Measurements from ENCODE around the gene PC. TPM values are rescaled to one million over a fixed set of nuclear protein-coding genes. Genes with fewer than 3 reads are reported as not detected.
A peak's percentile ranks its signal among the peaks of the same experiment; 100 is the strongest.

The PC gene
- total RNA-seq, 6 donors from 2014 or later: 5.0 to 49.9 (median 20.9) TPM

DNA sequence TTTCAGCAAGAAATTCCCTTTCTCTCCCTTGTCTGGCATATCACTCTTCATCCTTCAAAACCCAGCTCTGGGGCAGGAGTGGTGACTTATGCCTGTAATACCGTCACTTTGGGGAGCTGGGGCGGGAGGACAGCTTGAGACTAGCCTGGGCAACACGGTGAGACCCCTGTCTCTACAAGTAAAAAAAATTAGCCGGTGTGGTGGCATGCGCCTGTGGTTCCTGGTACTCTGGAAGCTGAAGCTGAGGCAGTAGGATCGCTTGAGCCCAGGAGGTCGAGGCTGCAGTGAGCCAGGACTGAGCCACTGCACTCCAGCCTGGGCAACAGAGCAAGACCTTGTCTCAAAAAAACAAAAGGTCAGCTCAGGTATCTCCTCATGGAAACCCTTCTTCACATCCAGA lies 116.3 kb downstream of the PC start:
- Histone ChIP-seq H3K4me3 (peak overlapping the region; percentile 74 to 97 (median 86)), H3K27ac (peak overlapping the region in 3 of 4 donors; percentile 94 to 99 (median 99)), H3K9me3 (no peaks in the 10 kb centered on the region), H3K36me3 (peaks cover 0 to 33% (median 13%) of the 10 kb centered on the region in 4 donors), H3K4me1 (peaks cover 19 to 41% (median 31%) of the 10 kb centered on the region in 4 donors), H3K27me3 (no peaks in the 10 kb centered on the region)
- no peak for DNase-seq
- no peak for TF ChIP-seq POLR2A (IDR thresholded peaks at IDR 0.05)
- no peak for TF ChIP-seq EP300 (IDR thresholded peaks at IDR 0.05)
- no peak for TF ChIP-seq POLR2AphosphoS5 (IDR thresholded peaks at IDR 0.05)
- TF ChIP-seq, protein P1, sequence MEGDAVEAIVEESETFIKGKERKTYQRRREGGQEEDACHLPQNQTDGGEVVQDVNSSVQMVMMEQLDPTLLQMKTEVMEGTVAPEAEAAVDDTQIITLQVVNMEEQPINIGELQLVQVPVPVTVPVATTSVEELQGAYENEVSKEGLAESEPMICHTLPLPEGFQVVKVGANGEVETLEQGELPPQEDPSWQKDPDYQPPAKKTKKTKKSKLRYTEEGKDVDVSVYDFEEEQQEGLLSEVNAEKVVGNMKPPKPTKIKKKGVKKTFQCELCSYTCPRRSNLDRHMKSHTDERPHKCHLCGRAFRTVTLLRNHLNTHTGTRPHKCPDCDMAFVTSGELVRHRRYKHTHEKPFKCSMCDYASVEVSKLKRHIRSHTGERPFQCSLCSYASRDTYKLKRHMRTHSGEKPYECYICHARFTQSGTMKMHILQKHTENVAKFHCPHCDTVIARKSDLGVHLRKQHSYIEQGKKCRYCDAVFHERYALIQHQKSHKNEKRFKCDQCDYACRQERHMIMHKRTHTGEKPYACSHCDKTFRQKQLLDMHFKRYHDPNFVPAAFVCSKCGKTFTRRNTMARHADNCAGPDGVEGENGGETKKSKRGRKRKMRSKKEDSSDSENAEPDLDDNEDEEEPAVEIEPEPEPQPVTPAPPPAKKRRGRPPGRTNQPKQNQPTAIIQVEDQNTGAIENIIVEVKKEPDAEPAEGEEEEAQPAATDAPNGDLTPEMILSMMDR (IDR thresholded peaks at IDR 0.05): no peak
- 88 to 89% methylated on average over 7 of the region's 7 CpGs for WGBS, 2 donors
- ATAC-seq (ENCODE audit: low FRiP score in 2 of 2): no peak

DNA sequence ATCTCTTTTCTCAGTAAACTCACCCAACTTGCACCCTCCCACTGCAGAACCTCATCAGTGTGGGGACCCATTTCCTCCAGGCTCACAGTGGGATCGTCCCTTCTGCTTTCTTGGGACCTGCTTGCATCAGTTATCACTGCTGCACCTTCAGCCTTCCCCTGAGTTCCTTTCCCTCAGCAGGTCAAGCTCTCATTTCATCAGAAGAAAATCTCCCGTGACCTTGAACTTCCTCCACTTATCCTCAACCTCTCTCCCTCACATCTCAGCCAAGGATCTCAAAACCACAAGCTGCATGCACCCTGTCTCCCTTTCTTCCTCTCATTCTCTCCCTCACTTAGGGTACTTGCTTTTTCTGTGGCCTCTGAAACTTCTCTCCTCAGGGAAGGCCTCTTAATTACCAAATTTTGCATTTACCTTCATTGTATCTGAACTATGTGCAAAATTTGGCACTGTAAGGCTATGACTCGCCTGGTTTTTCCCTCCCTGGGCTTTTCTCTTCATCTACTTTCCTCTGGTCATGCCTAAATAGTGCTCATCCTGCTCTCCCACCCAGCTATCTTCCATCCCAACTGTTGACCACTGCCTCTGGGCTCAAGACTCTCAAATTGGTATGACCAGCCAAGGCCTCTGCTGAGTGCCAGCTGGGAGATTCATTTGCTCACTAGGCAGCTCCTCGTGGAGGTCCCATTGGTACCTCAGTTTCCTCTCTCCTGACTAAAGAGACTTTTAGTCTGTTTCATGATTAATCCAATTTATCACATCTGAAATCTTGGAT lies 117.7 kb downstream of the PC start:
- H3K36me3 ChIP-seq: peaks cover 0 to 20% (median 3%) of the 10 kb centered on the region in 4 donors
- no peaks in the 10 kb centered on the region for H3K27me3 ChIP-seq
- no peak overlapping the region for H3K4me3 ChIP-seq
- no peak for ATAC-seq (ENCODE audit: low FRiP score in 2 of 2)
- WGBS, 2 donors: 78 to 89% methylated on average over 4 of the region's 4 CpGs
- peaks cover 19 to 41% (median 31%) of the 10 kb centered on the region in 4 donors for H3K4me1 ChIP-seq
- no peak overlapping the region for H3K27ac ChIP-seq
- DNase-seq: no peak
- H3K9me3 ChIP-seq: no peaks in the 10 kb centered on the region
- TF ChIP-seq POLR2AphosphoS5 (IDR thresholded peaks at IDR 0.05): no peak
- TF ChIP-seq EP300 (IDR thresholded peaks at IDR 0.05): no peak
- TF ChIP-seq, protein P1 (IDR thresholded peaks at IDR 0.05): no peak
- TF ChIP-seq POLR2A (IDR thresholded peaks at IDR 0.05): no peak

DNA sequence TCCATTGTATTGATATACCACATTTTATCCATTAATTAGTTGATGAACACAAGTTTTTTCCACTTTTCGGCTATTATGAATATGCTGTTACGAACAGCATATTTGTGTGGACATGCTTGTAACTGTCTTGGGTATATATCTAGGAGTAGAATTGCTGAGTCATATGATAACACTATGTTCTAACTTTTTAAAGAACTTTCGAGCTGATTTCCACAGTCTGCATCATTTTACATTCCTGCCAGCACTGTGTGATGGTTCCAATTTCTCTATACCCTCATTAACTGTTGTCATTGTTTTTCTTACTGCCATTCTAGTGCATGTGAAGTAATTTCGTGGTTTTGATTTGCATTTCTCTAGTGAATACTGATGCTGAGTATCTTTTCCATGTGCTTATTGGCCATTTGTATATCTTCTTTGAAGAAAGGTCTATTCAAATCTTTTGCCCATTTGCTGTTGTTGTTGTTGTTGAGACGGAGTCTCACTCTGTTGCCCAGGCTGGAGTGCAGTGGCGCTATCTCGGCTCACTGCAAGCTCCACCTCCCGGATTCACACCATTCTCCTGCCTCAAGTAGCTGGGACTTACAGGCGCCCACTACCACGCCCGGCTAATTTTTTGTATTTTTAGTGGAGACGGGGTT lies 122.3 kb downstream of the PC start:
- H3K4me3 ChIP-seq: no peak overlapping the region
- H3K27ac ChIP-seq: no peak overlapping the region
- peaks cover 0 to 12% (median 0%) of the 10 kb centered on the region in 4 donors for H3K36me3 ChIP-seq
- H3K9me3 ChIP-seq: no peaks in the 10 kb centered on the region
- DNase-seq (no peak), ATAC-seq (ENCODE audit: low FRiP score in 2 of 2) (no peak)
- TF ChIP-seq EP300 (IDR thresholded peaks at IDR 0.05) (no peak), POLR2AphosphoS5 (IDR thresholded peaks at IDR 0.05) (no peak), POLR2A (IDR thresholded peaks at IDR 0.05) (no peak)
- TF ChIP-seq, protein P1 (IDR thresholded peaks at IDR 0.05): no peak
- 84 to 87% methylated on average over 12 of the region's 12 CpGs for WGBS, 2 donors
- no peaks in the 10 kb centered on the region for H3K27me3 ChIP-seq
- H3K4me1 ChIP-seq: peaks cover 0 to 8% (median 2%) of the 10 kb centered on the region in 4 donors

DNA sequence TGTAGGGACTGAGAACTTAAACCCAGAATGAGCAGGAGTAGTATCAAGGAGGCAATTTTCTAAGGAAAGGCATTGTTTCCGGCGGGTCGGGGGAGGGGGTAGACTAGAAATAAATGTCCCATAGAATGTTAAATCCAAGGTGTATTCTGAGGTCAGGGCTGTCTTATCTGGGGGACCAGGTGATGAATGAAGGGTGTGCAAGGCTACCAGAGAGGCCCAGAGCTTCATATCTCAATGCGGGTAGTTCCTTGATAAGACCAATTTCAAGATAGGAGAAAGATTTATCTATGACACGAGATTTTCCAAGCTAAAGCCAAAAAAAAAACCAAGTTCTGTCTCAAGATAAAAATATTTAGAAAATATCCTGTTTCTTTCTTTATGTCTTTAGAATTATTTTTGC lies 123.2 kb downstream of the PC start:
- Histone ChIP-seq H3K9me3 (no peaks in the 10 kb centered on the region), H3K36me3 (peaks cover 0 to 12% (median 0%) of the 10 kb centered on the region in 4 donors), H3K4me3 (no peak overlapping the region), H3K4me1 (peaks cover 0 to 3% (median 0%) of the 10 kb centered on the region in 4 donors), H3K27me3 (no peaks in the 10 kb centered on the region), H3K27ac (no peak overlapping the region)
- TF ChIP-seq, protein P1 (IDR thresholded peaks at IDR 0.05): no peak
- TF ChIP-seq POLR2AphosphoS5 (IDR thresholded peaks at IDR 0.05) (no peak), POLR2A (IDR thresholded peaks at IDR 0.05) (no peak), EP300 (IDR thresholded peaks at IDR 0.05) (no peak)
- 75 to 82% methylated on average over 5 of the region's 5 CpGs for WGBS, 2 donors
- DNase-seq (no peak), ATAC-seq (ENCODE audit: low FRiP score in 2 of 2) (no peak)
